ENCODE measurements around the gene HINFP. TPM values are rescaled to one million over a fixed set of nuclear protein-coding genes. Genes with fewer than 3 reads are reported as not detected.

Gene HINFP
- total and polyA plus RNA-seq, 2 of the 8 experiments (the other 6 are each of a cell fraction or from before 2014, with no cell fraction given) = 35.0 to 37.3 TPM

DNA sequence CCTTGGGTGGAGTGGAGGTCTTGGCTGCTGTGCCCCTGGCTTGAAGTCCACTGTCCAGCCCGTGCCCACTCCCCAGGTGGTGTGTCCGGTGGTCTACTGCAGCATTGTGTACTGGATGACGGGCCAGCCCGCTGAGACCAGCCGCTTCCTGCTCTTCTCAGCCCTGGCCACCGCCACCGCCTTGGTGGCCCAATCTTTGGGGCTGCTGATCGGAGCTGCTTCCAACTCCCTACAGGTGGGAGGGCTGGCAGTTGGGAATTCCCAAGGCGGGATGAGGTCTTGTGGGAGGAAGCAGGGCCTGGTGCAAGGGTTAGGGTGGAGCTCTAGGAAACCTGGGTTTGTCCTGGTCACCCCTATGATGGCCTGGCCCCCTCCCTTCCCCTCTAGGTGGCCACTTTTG is 38.8 kb downstream of the HINFP start (continued):
- TF ChIP-seq SIN3A (conservative IDR thresholded peaks at IDR 0.05 in 1 of 2, IDR thresholded peaks at IDR 0.05 in 1 of 2; ENCODE audit: low read depth in 1 of 2, low read length in 2 of 2) = no peak
- TF ChIP-seq, protein P1, sequence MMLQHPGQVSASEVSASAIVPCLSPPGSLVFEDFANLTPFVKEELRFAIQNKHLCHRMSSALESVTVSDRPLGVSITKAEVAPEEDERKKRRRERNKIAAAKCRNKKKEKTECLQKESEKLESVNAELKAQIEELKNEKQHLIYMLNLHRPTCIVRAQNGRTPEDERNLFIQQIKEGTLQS (IDR thresholded peaks at IDR 0.05; ENCODE audit: insufficient read depth, low read depth, low read length) = no peak
- no peak for TF ChIP-seq POU5F1 (IDR thresholded peaks at IDR 0.05; ENCODE audit: low read depth, low read length)
- no peak for TF ChIP-seq SP1 (IDR thresholded peaks at IDR 0.05; ENCODE audit: low read depth, low read length)
- TF ChIP-seq RXRA (IDR thresholded peaks at IDR 0.05; ENCODE audit: insufficient read depth, low read depth, low read length) = no peak
- TF ChIP-seq KDM1A (IDR thresholded peaks at IDR 0.05; ENCODE audit: borderline replicate concordance, low read length) = no peak
- TF ChIP-seq TAF7 (optimal IDR thresholded peaks at IDR 0.05; ENCODE audit: borderline replicate concordance, low read depth, low read length) = no peak

Measured in H1 (cell line).